Heart right ventricle (tissue), 16 donors: ENCODE results near the gene DTNB. TPM values are rescaled to one million over a fixed set of nuclear protein-coding genes. Genes with fewer than 3 reads are reported as not detected.

ENCODE experiments used
- ATAC-seq, 8 donors: fragments of 200-7000 bp; cut with Tn5 transposase; one replicate each; pipeline ENCODE4 v1.9.1; 2020; ENCODE audit warnings: mild to moderate bottlenecking in 8 of 8, moderate library complexity in 8 of 8, moderate number of reproducible peaks in 1 of 8
- DNase-seq, 2 donors: peaks; one replicate each; pipeline ENCODE4 v3.0.0-alpha.2; 2020
- H3K27ac ChIP-seq, 10 donors: fragments of 200-600 bp; sonication (generic) in 2 of 10; one replicate each; pipeline versions ENCODE4 v1.5.0 to v1.8.0; 2020 to 2022; ENCODE audit warnings: mild to moderate bottlenecking in 3 of 10
- H3K27me3 ChIP-seq, 7 donors: fragments of 200-600 bp; one replicate each; pipeline ENCODE4 v1.8.0; 2021 to 2022; ENCODE audit warnings: mild to moderate bottlenecking in 2 of 7
- H3K36me3 ChIP-seq, 9 donors: fragments of 200-600 bp; sonication (generic) in 1 of 9; one replicate each; pipeline versions ENCODE4 v1.5.0 to v1.8.0; 2020 to 2022; ENCODE audit warnings: mild to moderate bottlenecking in 2 of 9
- H3K4me1 ChIP-seq, 9 donors: fragments of 200-600 bp; sonication (generic) in 1 of 9; one replicate each; pipeline versions ENCODE4 v1.5.0 to v1.8.0; 2020 to 2022; ENCODE audit warnings: mild to moderate bottlenecking in 4 of 9
- H3K4me3 ChIP-seq, 10 donors: fragments of 200-600 bp; sonication (generic) in 2 of 10; one replicate each; pipeline versions ENCODE4 v1.5.0 to v1.8.0; 2020 to 2022; ENCODE audit warnings: mild to moderate bottlenecking in 7 of 10, moderate library complexity in 2 of 10
- H3K9me3 ChIP-seq, 11 donors: fragments of 200-600 bp in 10 of 11; sonication (generic) in 2 of 11; one replicate each; pipeline versions ENCODE4 v1.5.0 to v1.8.0; 2013 to 2022; ENCODE audit warnings: mild to moderate bottlenecking in 2 of 11, control low read depth in 1 of 11, moderate library complexity in 1 of 11
- CTCF ChIP-seq, 9 donors: fragments of 200-600 bp; sonication (generic) in 2 of 9; IDR thresholded peaks; one replicate each; pipeline versions ENCODE4 v1.5.0 to v1.8.0; 2021 to 2022; ENCODE audit warnings: antibody characterized with exemption in 9 of 9, mild to moderate bottlenecking in 5 of 9, moderate library complexity in 1 of 9
- WGBS, 2 donors: extraction: QIAGEN DNeasy Blood & Tissue Kit; methylation state at CpG; one replicate each; pipeline ENCODE4 v1.1.7; 2013; ENCODE audit warnings: inconsistent platforms in 1 of 2; 5-methylcytosine and 5-hydroxymethylcytosine counted together
- intact Hi-C, 10 donors: fragments of 100-400 bp; cut with DNase I; formaldehyde crosslinking; loops; one replicate each; pipeline versions ENCODE4 v1.11.1 to v1.14.2; 2022
- polyA plus RNA-seq, 2 donors: library from polyadenylated mRNA; stranded (reverse); fragments of 200-250 nt; gene quantifications; one replicate each; pipeline ENCODE4 v1.2.3, GENCODE V29; 2013
- total RNA-seq, 10 donors: library from RNA; stranded (reverse); fragmentation: NEBNext Ultra II Directional in 3 of 10; extraction: Animal tissue kit (Norgen Biotek cat#: 25700) in 3 of 10; gene quantifications; one replicate each; pipeline versions ENCODE4 v1.2.1 to v1.2.4, GENCODE V29; 2021 to 2023
- donor health status: Arrhythmogenic right ventricular cardiomyopathy.
- donor health status: ischemic (EF 13 %, LVEDD 7.1; RV severe dilation, severe dysfunction).
- donor health status: healthy with polysubstance abuse.
- donor health status: DM: no; HTN: yes; CAD: no.
- donor health status: DM: no; HTN: no; CAD: no.
- donor health status: ischemic (EF 25% LVEDD 6.9; RV normal size, moderate dysfunction).
- donor health status: ischemic (EF 25% LVEDD 5.7; RV mildly dilated, moderate dysfunction).
- donor health status: healthy.
- donor health status: DM: yes; HTN: yes; CAD: no.
- donor health status: Ischemic cardiomyopathy.
- donor health status: ischemic (EF 35%, LVEDD 5.7; RV mildly dilated, moderate dysfunction).
- donor health status: nonischemic (EF 11% LVEDD 7.7; RV severe dilation, severe dysfunction).
- donor health status: DM: yes; HTN: yes; CAD: no.
- donor health status: PGD.
- donor health status: ischemic (EF 29% LVEDD 5.4; RV normal size, mild dysfunction).
- donor health status: nonischemic (EF 23%, LVEDD 6.1; RV moderate dilation, normal function).

Gene DTNB
- total and polyA plus RNA-seq, 12 donors, result 2.8 to 11.3 (median 7.8) TPM

DNA sequence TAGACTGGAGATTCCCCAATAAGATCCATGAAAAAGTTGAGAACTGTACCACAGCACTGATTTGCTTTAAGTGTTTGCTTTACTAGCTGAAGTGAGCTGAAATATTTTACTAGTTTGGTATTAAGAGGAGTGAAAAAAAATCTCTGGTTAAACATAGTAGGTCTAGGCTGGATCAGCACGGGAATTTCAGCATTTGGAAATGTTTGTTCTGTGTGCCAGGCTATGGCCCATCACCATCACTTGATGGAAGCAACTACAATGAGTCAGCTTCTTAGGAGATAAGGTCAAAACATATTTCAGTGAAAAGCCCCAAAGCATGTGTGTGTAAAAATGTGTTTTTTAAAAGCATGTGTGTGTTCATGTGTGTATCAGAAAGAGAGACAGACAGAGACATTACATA lies 200.2 kb downstream of the DTNB start:
- intact Hi-C loops, result no loop called here
- no peak for ATAC-seq
- WGBS, 2 donors, result 45 to 61% methylated on average over 1 of the region's 1 CpG

DNA sequence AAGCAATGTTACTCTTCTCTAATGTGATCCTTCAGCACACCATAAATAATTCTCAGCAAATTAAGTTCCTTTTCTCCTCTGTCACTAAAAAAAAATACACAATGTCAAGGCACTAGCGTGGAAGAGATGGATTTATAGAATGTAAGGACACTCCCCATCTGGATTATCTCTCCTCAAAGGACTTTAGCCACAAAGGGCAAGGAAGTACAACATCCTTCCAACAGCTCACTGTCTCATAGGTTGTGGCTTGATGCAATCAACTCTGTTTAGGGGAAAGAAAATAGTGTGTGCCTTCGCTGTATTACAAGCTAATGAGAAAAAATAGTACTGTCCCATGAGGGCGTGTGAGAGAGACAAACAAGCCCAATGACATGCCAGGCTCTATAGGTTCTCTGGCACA lies 202.6 kb downstream of the DTNB start:
- ATAC-seq (no peak), DNase-seq (no peak)
- H3K36me3 ChIP-seq, result peaks cover 0 to 7% (median 0%) of the 10 kb centered on the region in 9 donors
- WGBS, 2 donors, result 97 to 98% methylated on average over 3 of the region's 3 CpGs
- no peak overlapping the region for H3K27ac ChIP-seq
- H3K27me3 ChIP-seq, result no peaks in the 10 kb centered on the region
- no peak overlapping the region for H3K4me3 ChIP-seq
- intact Hi-C loops, result no loop called here
- H3K4me1 ChIP-seq, result peaks cover 0 to 5% (median 0%) of the 10 kb centered on the region in 9 donors
- no peak for TF ChIP-seq CTCF (IDR thresholded peaks at IDR 0.05)
- peaks cover 0 to 11% (median 6%) of the 10 kb centered on the region in 11 donors for H3K9me3 ChIP-seq

More for the DNA sequence above, 200.2 kb downstream of the DTNB start:
- TF ChIP-seq CTCF (IDR thresholded peaks at IDR 0.05), result no peak
- Histone ChIP-seq H3K4me1 (peaks cover 0 to 5% (median 0%) of the 10 kb centered on the region in 9 donors), H3K27ac (no peak overlapping the region), H3K36me3 (peaks cover 0 to 10% (median 0%) of the 10 kb centered on the region in 9 donors), H3K27me3 (no peaks in the 10 kb centered on the region), H3K4me3 (no peak overlapping the region), H3K9me3 (peaks cover 0 to 22% (median 14%) of the 10 kb centered on the region in 11 donors)
- no peak for DNase-seq

GRCh38 chr2:25467743-25468142 lies 205.6 kb downstream of the DTNB start:
- TF ChIP-seq CTCF (IDR thresholded peaks at IDR 0.05), result no peak
- no peak overlapping the region for H3K4me3 ChIP-seq
- WGBS, 2 donors, result 98 to 100% methylated on average over 3 of the region's 3 CpGs
- DNase-seq, result no peak
- H3K27me3 ChIP-seq, result no peaks in the 10 kb centered on the region
- no peaks in the 10 kb centered on the region for H3K36me3 ChIP-seq
- H3K9me3 ChIP-seq, result no peaks in the 10 kb centered on the region
- intact Hi-C loops, result no loop called here
- H3K4me1 ChIP-seq, result no peaks in the 10 kb centered on the region
- H3K27ac ChIP-seq, result no peak overlapping the region
- no peak for ATAC-seq

DNA sequence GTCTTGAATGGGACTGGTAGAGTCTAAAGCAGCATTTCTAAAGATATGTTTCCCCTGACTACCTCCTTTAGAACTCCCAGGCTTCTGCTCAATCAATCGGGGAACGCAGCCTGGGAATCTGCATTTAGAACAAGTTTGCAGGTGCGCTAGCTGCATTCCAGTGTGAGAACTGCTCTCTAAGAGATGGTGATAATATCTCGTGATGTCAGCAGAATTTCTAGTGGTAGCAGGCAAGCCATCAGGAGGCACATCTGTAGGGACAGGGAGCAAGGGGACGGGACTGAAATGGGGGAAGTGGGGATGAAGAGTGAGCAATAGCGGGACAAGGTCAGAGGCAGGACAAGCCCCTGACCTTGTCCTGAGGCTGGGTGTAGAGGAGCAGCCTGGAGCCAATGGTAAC lies 211.4 kb downstream of the DTNB start:
- H3K27me3 ChIP-seq, result no peaks in the 10 kb centered on the region
- DNase-seq, result no peak
- no peaks in the 10 kb centered on the region for H3K36me3 ChIP-seq
- intact Hi-C loops, result no loop called here
- no peak overlapping the region for H3K4me3 ChIP-seq
- no peak overlapping the region for H3K27ac ChIP-seq
- WGBS, 2 donors, result 90 to 95% methylated on average over 6 of the region's 6 CpGs
- no peak for ATAC-seq
- no peaks in the 10 kb centered on the region for H3K9me3 ChIP-seq
- no peaks in the 10 kb centered on the region for H3K4me1 ChIP-seq
- TF ChIP-seq CTCF (IDR thresholded peaks at IDR 0.05), result no peak
